Hematopoietic multipotent progenitor cell (in vitro differentiated cells): ENCODE results near the gene EXOC8. TPM values are rescaled to one million over a fixed set of nuclear protein-coding genes. Genes with fewer than 3 reads are reported as not detected.

Source experiments
- DNase-seq, 3 donors: peaks; one replicate each; pipeline ENCODE4 v3.0.0-alpha.2; 2011 to 2015; ENCODE audit warnings: low read depth in 2 of 3, low spot score in 2 of 3
- total RNA-seq: library from RNA; depleted of rRNA; stranded (reverse); fragments of >200 nt; gene quantifications from one replicate; pipeline ENCODE4 v1.2.3, GENCODE V29; 2012

EXOC8 gene, protein sequence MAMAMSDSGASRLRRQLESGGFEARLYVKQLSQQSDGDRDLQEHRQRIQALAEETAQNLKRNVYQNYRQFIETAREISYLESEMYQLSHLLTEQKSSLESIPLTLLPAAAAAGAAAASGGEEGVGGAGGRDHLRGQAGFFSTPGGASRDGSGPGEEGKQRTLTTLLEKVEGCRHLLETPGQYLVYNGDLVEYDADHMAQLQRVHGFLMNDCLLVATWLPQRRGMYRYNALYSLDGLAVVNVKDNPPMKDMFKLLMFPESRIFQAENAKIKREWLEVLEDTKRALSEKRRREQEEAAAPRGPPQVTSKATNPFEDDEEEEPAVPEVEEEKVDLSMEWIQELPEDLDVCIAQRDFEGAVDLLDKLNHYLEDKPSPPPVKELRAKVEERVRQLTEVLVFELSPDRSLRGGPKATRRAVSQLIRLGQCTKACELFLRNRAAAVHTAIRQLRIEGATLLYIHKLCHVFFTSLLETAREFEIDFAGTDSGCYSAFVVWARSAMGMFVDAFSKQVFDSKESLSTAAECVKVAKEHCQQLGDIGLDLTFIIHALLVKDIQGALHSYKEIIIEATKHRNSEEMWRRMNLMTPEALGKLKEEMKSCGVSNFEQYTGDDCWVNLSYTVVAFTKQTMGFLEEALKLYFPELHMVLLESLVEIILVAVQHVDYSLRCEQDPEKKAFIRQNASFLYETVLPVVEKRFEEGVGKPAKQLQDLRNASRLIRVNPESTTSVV
- 15.1 TPM for total RNA-seq

DNA sequence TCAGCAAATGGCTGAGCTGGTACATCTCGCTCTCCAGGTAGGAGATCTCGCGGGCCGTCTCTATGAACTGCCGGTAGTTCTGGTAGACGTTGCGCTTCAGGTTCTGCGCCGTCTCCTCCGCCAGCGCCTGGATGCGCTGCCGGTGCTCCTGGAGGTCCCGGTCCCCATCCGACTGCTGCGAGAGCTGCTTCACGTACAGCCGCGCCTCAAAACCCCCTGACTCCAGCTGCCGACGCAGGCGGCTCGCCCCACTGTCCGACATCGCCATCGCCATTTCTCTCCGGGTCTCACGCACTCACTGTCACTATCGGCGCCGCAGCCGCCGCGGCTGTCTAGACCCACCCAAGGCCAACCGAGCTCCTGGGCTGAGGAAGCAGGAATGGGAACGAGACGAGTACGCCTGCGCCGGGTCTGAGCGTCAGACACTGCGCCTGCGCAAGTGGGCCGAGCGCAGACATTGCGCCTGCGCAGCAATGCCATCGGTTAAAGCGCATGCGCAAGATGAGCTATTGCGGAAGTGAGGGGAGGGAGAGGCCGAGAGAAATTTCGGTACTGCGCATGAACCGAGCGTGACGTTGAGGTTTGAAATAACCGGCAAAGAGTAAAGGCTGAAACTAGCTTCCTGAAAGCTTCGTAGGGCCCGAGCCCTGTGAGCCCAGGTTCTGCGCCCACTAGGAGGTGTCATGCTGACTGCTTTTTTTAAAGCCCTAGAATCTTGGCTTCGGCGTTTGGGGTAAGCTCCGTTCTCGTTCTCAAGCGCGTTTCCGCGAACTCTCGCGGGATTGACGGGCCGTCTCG lies at the start of gene EXOC8:
Gene EXOC8 (minus strand): TSS at position 381 of the 798 bp plus-strand sequence. CDS start 107 bp downstream, at position 274.
- DNase-seq = peak; percentile 97 to 100 (median 99)

DNA sequence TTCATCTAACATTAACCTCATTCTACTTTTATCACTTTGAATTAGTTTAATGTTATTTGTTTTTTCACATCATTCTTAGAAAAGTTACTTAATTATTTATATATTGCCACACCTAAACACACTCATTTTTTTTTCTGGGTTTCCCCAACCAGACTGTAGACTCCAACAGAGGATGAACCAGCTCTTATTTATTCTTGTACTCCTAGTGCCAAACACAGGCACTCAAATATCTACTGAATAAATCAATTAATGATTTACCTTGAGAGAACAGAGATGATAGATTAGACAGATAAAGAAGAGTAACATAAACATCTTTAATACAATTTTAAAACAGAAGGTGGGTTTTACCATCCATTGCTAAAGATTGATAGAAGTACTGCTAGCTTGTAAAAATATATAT lies 48.8 kb upstream of the EXOC8 start:
- no peak for DNase-seq

- no peak for DNase-seq
Observed at GRCh38 chr1:231385416-231385748, 47.7 kb upstream of the EXOC8 start.

- no peak for DNase-seq
Observed at GRCh38 chr1:231384696-231385415, 47.2 kb upstream of the EXOC8 start.

- DNase-seq = no peak
Observed at GRCh38 chr1:231383159-231383860, 45.7 kb upstream of the EXOC8 start.

- no peak for DNase-seq
Observed at GRCh38 chr1:231382426-231382825, 44.8 kb upstream of the EXOC8 start.

- no peak for DNase-seq
Observed at GRCh38 chr1:231381729-231382128, 44.1 kb upstream of the EXOC8 start.

- DNase-seq = peak in 1 of 3 donors; percentile 27
Observed at GRCh38 chr1:231376875-231377549, 39.4 kb upstream of the EXOC8 start.

DNA sequence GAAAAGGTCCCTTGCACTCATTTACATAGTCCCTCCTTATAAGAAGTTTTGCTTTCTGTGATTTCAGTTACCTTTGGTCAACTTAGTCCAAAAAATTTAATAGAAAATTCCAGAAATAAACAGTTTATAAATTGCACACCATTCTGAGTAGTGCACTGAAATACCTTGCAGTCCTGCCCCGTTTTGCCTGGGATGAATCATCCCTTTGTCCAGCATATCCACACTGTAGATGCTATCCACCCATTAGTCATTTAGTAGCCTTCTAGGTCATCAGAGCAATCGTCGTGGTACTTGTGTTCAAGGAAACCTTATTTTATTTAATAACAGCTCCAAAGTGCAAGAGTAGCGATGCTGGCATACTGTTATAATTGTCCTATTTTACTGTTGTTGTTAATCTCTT lies 38.4 kb upstream of the EXOC8 start:
- no peak for DNase-seq

DNA sequence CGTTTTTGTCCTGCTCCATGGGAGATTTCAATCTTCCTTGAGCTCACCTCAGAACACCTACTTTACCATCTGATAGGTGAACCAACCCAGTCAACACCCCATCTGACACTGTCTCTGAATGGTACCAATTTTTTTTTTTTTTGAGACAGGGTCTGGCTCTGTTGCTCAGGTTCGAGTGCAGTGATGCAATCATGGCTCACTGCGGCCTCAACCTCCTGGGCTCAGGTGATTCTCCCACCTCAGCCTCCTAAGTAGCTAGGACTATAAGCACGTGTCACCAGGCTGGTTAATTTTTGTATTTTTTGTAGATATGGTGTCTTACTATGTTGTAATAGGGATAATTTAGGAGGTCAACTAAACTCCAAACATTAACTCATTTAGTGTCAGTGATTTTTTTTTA lies 36.7 kb upstream of the EXOC8 start:
- no peak for DNase-seq

DNA sequence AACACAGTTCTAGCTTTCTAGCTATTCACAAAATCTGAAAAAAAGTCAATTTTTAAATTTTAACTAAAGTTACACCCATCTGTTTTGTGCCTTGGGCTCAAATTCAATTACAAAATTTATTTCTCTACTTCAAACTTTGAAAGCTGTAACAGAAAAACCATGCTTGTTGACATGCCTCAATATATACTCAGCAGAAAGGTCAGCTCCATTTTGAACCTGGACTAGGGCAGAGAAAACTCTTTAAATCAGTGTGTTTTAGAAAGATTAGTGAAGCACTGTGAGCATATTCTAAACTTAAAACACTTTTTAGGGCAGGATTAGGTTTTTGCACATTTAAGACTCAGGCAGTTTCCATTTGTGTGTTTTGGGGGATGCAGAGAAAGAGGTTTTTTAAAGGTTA lies 34.8 kb upstream of the EXOC8 start:
- DNase-seq = no peak

GRCh38 chr1:231369282-231369681 lies 31.6 kb upstream of the EXOC8 start:
- no peak for DNase-seq

DNA sequence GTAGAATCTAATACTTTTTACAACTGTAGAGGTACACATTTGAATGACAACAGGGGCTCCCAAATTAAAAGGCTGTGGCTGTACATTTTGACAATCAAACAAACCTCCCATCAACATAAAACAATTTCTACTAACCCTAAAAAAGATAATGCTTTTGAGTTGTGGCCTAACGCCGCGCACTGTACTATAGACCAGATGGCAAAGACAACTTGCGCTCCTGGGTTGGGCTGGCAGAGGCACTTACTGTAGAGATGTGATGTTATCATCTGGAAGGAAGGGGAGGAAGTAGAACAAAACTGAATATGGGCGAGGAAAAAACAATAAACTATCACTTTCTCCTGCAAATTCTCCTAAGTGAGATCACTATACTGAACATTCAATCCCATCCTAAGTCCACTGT lies 26.5 kb upstream of the EXOC8 start:
- no peak for DNase-seq

GRCh38 chr1:231363624-231364023 lies 26.0 kb upstream of the EXOC8 start:
- DNase-seq = no peak

DNA sequence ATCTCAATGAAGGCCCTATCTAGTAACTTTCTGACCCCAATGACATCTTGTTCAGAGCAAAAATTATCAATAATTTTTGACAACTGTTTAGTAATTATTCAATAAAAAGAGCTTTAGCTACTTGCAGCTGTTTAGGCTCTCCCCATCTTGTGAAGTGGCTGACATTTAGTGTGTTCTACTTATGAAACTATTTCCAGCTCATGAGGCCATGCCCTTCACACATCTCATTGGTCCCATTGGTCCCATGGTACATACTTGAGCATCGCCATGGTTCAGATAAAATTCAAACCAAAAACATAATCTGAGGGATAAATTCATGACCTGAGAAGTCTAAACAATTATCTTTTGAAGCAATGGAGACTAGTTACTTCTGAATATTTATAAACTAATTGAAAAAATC lies 24.7 kb upstream of the EXOC8 start:
- DNase-seq = no peak

DNA sequence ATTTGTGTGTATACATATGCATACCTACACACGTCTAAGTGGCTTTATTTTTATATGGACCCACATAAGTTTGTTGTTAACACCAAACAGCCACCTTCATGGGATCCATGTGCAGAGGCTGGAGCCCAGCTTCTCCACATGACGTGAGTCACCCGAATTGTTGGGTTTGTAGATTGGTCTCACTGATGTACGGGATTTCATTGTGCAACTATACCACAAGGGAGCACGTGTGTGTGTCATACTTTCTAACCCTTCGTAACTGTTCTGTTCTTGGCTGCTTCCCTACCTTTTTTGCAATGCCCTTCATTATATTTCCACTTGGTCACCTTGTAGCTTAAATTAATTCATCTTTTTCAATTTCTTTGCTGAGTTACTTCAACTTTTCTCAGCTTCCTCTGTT lies 21.5 kb upstream of the EXOC8 start:
- no peak for DNase-seq

DNA sequence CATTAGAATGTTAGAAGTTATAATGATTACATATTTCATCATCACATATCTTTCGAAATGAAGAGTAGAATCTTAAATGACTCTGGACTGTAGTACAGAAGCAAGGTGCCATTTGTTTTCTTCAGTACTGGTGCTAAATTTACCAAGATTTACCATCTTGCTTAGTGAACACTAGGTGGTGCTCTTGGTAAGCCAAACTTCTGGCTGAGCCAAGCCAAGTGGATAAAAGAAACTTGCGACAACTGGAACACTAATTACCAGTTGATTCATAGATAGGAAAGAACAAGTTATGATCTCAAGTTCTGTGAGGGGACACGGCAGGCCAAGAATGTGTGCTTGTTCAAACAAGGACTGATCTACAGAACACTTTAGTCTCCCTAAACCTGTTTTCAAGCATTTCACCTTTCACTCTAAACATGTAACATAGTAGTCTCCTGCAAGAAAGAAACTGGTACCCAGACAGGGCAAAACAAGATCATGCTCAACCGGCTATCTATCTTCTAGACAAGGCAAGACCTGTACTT lies 20.2 kb upstream of the EXOC8 start:
- DNase-seq = peak; percentile 31 to 68 (median 44)

DNA sequence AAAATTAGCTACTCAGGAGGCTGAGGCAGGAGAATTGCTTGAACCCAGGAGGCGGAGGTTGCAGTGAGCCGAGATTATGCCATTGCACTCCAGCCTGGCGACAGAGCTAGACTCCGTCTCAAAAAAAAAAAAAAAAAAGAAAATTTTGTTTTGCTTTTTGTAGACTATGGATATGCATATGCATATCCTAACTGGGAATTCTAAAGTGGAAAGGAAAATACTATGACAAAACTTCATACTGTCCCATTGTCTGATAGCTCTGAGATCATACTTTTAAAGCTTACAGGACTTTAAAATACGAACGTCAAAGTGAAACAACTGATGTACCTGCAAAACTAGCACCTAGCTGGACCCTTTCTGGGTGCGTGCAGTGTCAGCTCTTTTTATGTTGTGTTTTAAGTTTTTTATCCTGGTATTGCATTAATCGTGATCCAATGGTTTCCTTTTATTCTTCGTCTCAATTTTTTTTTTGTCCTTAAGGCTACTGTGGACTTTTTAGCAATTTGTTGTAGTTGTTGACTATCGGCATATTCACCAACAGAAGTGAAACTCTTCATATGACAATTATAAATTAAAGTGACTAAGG lies 19.6 kb upstream of the EXOC8 start:
- DNase-seq = no peak

GRCh38 chr1:231355171-231355570 lies 17.5 kb upstream of the EXOC8 start:
- DNase-seq = no peak
